Transverse colon (tissue), 4 donors: Measurements from ENCODE around the gene MPPED1. TPM values are rescaled to one million over a fixed set of nuclear protein-coding genes. Genes with fewer than 3 reads are reported as not detected.

Experiments
- DNase-seq: peaks from one replicate; pipeline ENCODE4 v3.0.0-alpha.2; 2019
- H3K27ac ChIP-seq, 4 donors: fragments of 200-600 bp; sonication (generic); 2 replicates each; pipeline ENCODE4 v1.5.1; 2016 to 2018; ENCODE audit warnings: inconsistent platforms in 4 of 4
- H3K27me3 ChIP-seq: fragments of 200-600 bp; sonication (generic); 2 replicates; pipeline ENCODE4 v1.5.1; 2017; ENCODE audit warnings: inconsistent platforms
- H3K36me3 ChIP-seq, 4 donors: fragments of 200-600 bp; sonication (generic); 2 replicates each; pipeline ENCODE4 v1.5.1; 2017 to 2019; ENCODE audit warnings: inconsistent platforms in 4 of 4
- H3K4me1 ChIP-seq, 4 donors: fragments of 200-600 bp; sonication (generic); 2 replicates each; pipeline ENCODE4 v1.5.1; 2017 to 2020; ENCODE audit warnings: inconsistent platforms in 4 of 4
- H3K4me3 ChIP-seq, 4 donors: fragments of 200-600 bp; sonication (generic); 1 replicate in 1 of 4; 2 replicates in 3 of 4; pipeline versions ENCODE4 v1.5.1 to v1.6.1; 2017 to 2019; ENCODE audit warnings: inconsistent platforms in 4 of 4
- H3K9me3 ChIP-seq, 2 donors: fragments of 200-600 bp; sonication (generic); 2 replicates each; pipeline ENCODE4 v1.5.1; 2017 to 2019; ENCODE audit warnings: inconsistent platforms in 2 of 2
- EP300 ChIP-seq: sonication (generic); formaldehyde crosslinking; IDR thresholded peaks from one replicate; pipeline ENCODE4 v1.6.1; 2017; ENCODE audit warnings: antibody characterized with exemption, low read depth
- POLR2A ChIP-seq: fragments of 450-650 bp; IDR thresholded peaks from one replicate; pipeline ENCODE4 v1.6.1; 2016; ENCODE audit warnings: antibody characterized with exemption, mild to moderate bottlenecking, moderate library complexity
- POLR2AphosphoS5 ChIP-seq, 3 donors: sonication (generic); formaldehyde crosslinking; IDR thresholded peaks; one replicate each; pipeline ENCODE4 v1.6.1; 2016; ENCODE audit warnings: antibody characterized with exemption in 3 of 3
- WGBS, 2 donors: methylation state at CpG; one replicate each; pipeline ENCODE4 v1.1.5; 2018; ENCODE audit warnings: low coverage in 1 of 2; 5-methylcytosine and 5-hydroxymethylcytosine counted together
- in situ Hi-C, 4 donors: fragments of 200-750 bp; cut with MboI; loops; one replicate each; pipeline versions ENCODE4 v1.15.0 to v1.15.1; 2017; ENCODE audit warnings: low sequenced_read_pairs in 3 of 4, low pct_ligation_motif_present in 1 of 4, low pct_unique_long_range_greater_than_20kb in 1 of 4
- intact Hi-C: fragments of 100-400 bp; cut with DNase I; formaldehyde crosslinking; loops from one replicate; pipeline ENCODE4 v1.15.1; 2023; ENCODE audit warnings: low total_unique reads
- total RNA-seq, 4 donors: library from RNA; depleted of rRNA; stranded (reverse); fragments of >200 nt; gene quantifications; one replicate each; pipeline ENCODE4 v1.1.0, GENCODE V29; 2016
- TF ChIP-seq, protein P1 (sequence below), 5 experiments: fragments of 200-600 bp in 3 of 5; fragments of 450-650 bp in 2 of 5; sonication (generic) in 3 of 5; IDR thresholded peaks; 1 replicate in 2 of 5; 2 replicates in 3 of 5; pipeline ENCODE4 v1.5.1; 2016 to 2017; ENCODE audit warnings: antibody characterized with exemption in 5 of 5, inconsistent platforms in 3 of 5, mild to moderate bottlenecking in 2 of 5, moderate library complexity in 1 of 5

Gene MPPED1
- total RNA-seq, 4 donors from 2014 or later = not detected

DNA sequence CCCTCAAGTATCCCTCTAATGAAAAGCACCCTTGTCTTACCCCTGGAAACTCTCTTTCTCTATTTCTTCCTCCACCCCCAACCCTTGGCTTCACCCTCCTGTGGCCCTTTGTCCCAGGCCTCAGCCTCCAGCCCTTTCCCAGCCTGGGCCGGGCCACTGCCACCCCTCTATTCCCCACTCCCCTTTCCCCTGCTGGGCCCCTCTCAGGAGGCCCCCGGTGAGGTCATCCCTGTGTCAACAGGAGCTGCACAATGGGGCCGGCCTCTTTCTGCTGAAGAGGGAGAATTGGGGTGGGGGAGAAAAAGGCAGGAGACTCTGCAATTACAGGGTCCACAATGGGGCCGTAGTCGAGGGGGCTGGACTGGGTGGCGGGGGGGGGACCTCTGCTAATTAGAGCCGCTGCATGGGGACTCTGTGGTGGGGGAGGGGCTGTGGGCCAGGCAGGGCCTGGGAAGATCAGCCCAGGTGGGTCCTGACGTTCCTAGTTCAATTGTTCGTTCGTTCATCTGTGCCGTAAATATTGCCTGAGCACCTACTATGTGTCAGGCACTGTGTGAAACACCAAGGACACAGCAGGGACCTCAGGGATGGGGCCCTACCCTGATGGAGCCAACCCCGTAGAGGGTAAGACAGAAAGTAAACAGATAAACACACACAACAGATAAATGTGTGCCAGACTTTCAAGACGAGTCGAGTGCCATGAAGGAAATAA, 18.5 kb upstream of the MPPED1 start:
- H3K36me3 ChIP-seq = no peaks in the 10 kb centered on the region
- TF ChIP-seq EP300 = no peak
- TF ChIP-seq POLR2AphosphoS5 (IDR thresholded peaks at IDR 0.05) = no peak
- TF ChIP-seq, protein P1, sequence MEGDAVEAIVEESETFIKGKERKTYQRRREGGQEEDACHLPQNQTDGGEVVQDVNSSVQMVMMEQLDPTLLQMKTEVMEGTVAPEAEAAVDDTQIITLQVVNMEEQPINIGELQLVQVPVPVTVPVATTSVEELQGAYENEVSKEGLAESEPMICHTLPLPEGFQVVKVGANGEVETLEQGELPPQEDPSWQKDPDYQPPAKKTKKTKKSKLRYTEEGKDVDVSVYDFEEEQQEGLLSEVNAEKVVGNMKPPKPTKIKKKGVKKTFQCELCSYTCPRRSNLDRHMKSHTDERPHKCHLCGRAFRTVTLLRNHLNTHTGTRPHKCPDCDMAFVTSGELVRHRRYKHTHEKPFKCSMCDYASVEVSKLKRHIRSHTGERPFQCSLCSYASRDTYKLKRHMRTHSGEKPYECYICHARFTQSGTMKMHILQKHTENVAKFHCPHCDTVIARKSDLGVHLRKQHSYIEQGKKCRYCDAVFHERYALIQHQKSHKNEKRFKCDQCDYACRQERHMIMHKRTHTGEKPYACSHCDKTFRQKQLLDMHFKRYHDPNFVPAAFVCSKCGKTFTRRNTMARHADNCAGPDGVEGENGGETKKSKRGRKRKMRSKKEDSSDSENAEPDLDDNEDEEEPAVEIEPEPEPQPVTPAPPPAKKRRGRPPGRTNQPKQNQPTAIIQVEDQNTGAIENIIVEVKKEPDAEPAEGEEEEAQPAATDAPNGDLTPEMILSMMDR (IDR thresholded peaks at IDR 0.05) = no peak
- no peak for TF ChIP-seq POLR2A
- 33 to 48% methylated on average over 4 to 14 of the region's 14 CpGs for WGBS, 2 donors
- H3K9me3 ChIP-seq = no peaks in the 10 kb centered on the region
- in situ Hi-C loops (loop anchor here in 1 of 4 donors (25.0 kb wide), 1 partner anchor 419 kb away; the partner anchor contains the start of gene EFCAB6), intact Hi-C loops (loop anchor here (5.0 kb wide), 1 partner anchor 1054 kb away; no protein-coding TSS in a partner anchor)
- no peaks in the 10 kb centered on the region for H3K4me1 ChIP-seq
- no peak for DNase-seq
- H3K27me3 ChIP-seq = peaks cover 3% of the 10 kb centered on the region
- no peak overlapping the region for H3K27ac ChIP-seq
- H3K4me3 ChIP-seq = no peak overlapping the region

DNA sequence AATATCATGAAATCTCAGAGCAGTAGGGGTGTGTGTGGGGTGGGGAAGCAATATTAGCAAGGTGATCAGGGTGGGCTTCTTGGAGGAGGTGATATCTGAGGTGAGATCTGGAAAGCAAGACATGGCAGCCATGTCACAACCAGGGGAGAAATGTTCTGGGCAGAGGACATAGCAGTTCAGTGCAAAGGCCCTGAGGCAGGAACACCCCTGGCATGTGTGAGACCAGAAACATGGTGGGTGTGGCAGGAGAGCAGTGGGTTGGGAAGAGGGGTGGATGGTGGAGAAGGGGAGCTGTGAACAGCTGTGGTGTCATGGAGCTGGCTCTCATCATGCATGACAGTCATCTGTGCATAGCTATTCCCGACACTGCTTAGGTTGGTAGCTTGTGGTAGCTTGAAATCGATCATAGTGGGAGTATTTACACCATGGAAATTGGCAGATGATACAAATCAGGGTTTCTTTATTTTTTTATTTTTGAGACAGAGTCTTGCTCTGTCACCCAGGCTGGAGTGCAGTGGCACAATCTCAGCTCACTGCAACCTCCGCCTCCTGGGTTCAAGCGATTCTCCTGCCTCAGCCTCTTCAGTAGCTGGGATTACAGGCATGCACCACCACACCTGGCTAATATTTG, 17.9 kb upstream of the MPPED1 start:
- no peaks in the 10 kb centered on the region for H3K36me3 ChIP-seq
- in situ Hi-C loops = loop anchor here in 1 of 4 donors (25.0 kb wide), 1 partner anchor 418 kb away; the partner anchor contains the start of gene EFCAB6
- WGBS, 2 donors = 86 to 92% methylated on average over 2 to 4 of the region's 4 CpGs
- H3K4me1 ChIP-seq = no peaks in the 10 kb centered on the region
- H3K4me3 ChIP-seq = no peak overlapping the region
- no peak overlapping the region for H3K27ac ChIP-seq
- H3K9me3 ChIP-seq = no peaks in the 10 kb centered on the region
- H3K27me3 ChIP-seq = peaks cover 3% of the 10 kb centered on the region
- TF ChIP-seq POLR2AphosphoS5 (IDR thresholded peaks at IDR 0.05) (no peak), POLR2A (no peak), EP300 (no peak)
- TF ChIP-seq, protein P1 (IDR thresholded peaks at IDR 0.05) = no peak
- intact Hi-C loops = loop anchor here (5.0 kb wide), 1 partner anchor 1053 kb away; no protein-coding TSS in a partner anchor
- no peak for DNase-seq

DNA sequence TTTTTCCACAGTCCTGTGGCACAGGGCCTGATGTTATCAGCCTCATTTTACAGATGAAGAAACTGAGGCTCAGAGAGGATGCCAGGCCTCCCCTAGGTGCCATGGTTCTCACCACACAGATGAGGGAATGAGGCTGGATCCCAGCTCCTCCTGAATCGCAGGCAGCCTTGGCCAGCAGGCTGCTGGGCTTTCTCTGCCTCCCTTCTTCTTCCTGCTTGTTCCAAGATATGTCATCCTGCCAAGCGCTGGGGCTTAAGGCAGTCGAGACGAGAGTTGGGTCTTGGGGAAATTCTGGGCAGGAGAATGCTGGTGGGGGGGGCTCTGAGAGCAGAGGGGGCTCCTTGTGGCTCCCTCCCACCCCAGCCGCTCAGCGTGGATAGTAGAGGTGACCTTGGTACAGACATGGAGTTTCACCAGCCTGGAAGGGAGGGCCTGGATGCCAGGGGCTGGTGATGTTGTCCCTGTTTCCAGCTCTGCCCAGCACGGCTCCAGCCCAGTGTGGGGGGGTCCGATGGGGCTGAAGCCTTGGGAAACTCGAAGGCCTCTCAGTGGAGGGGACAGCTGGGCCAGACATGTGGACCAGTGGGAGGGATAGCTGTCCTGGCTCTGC, 16.6 kb upstream of the MPPED1 start:
- no peaks in the 10 kb centered on the region for H3K4me1 ChIP-seq
- DNase-seq = no peak
- no peak overlapping the region for H3K27ac ChIP-seq
- 55% methylated on average over 9 of the region's 9 CpGs; no CpG with 5 or more reads in 1 of the 2 donors for WGBS, 2 donors
- intact Hi-C loops = no loop called here
- H3K36me3 ChIP-seq = no peaks in the 10 kb centered on the region
- peaks cover 3% of the 10 kb centered on the region for H3K27me3 ChIP-seq
- no peak overlapping the region for H3K4me3 ChIP-seq
- H3K9me3 ChIP-seq = no peaks in the 10 kb centered on the region
- no peak for TF ChIP-seq EP300
- TF ChIP-seq, protein P1 (IDR thresholded peaks at IDR 0.05) = no peak
- no peak for TF ChIP-seq POLR2AphosphoS5 (IDR thresholded peaks at IDR 0.05)
- TF ChIP-seq POLR2A = no peak
- in situ Hi-C loops = loop anchor here in 1 of 4 donors (25.0 kb wide), 1 partner anchor 417 kb away; the partner anchor contains the start of gene EFCAB6
